ENCODE measurements around the gene APBB1IP. TPM values are rescaled to one million over a fixed set of nuclear protein-coding genes. Genes with fewer than 3 reads are reported as not detected.
A peak's percentile ranks its signal among the peaks of the same experiment; 100 is the strongest.
"Not testable (repeated sequence)": the region's sequence is repeated elsewhere in the genome, so short reads cannot be mapped to it uniquely, and the experiment has no call there.

Gene APBB1IP
- total RNA-seq, 1 donor from 2014 or later, result 43.6 TPM

GRCh38 chr10:26467639-26468038 is 29.5 kb downstream of the APBB1IP start:
- Mint-ChIP-seq H3K27me3 (ENCODE audit: insufficient read depth) (no peaks in the 10 kb centered on the region), H3K4me1 (ENCODE audit: low read depth) (peaks cover 62% of the 10 kb centered on the region), H3K4me3 (peak overlapping the region; percentile 15), H3K9me3 (peaks cover 4% of the 10 kb centered on the region), H3K27ac (peak overlapping the region; percentile 42), H3K36me3 (ENCODE audit: low read depth) (peaks cover 38% of the 10 kb centered on the region)
- DNase-seq (ENCODE audit: low spot score), result no peak
- intact Hi-C loops (cut with micrococcal nuclease), result loop anchor here (1.0 kb wide), 2 partner anchors 18 to 20 kb away; no protein-coding TSS in a partner anchor

DNA sequence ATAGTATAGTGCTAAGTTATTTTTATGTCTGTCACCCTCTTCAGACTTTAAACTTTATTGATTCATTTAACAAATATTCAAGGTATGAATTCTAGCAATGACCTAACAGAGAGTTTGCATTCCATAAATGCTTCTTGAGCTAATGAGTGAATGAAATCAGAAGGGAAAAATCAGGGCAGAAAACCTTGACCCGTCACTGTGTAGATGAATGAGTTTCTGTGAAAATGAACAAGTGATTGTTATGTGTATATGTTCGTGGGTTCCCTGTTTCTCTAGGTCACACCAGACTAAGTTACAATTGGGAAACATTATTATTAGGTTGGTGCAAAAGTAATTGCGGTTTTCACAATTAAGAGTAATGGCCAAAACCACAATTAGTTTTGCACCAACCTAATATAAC is 30.1 kb downstream of the APBB1IP start:
- DNase-seq (ENCODE audit: low spot score), result no peak
- Mint-ChIP-seq H3K4me3 (no peak overlapping the region), H3K36me3 (ENCODE audit: low read depth) (peaks cover 34% of the 10 kb centered on the region), H3K27me3 (ENCODE audit: insufficient read depth) (no peaks in the 10 kb centered on the region), H3K4me1 (ENCODE audit: low read depth) (peaks cover 64% of the 10 kb centered on the region), H3K27ac (no peak overlapping the region), H3K9me3 (no peaks in the 10 kb centered on the region)
- intact Hi-C loops (cut with micrococcal nuclease), result no loop called here

GRCh38 chr10:26468700-26469099 is 30.6 kb downstream of the APBB1IP start:
- H3K27ac Mint-ChIP-seq, result peak overlapping the region; percentile 68
- peak overlapping the region; percentile 45 for H3K4me3 Mint-ChIP-seq
- H3K9me3 Mint-ChIP-seq, result no peaks in the 10 kb centered on the region

GRCh38 chr10:26472492-26472778 is 34.3 kb downstream of the APBB1IP start:
- no peaks in the 10 kb centered on the region for H3K27me3 Mint-ChIP-seq (ENCODE audit: insufficient read depth)
- peaks cover 78% of the 10 kb centered on the region for H3K4me1 Mint-ChIP-seq (ENCODE audit: low read depth)
- intact Hi-C loops (cut with micrococcal nuclease), result no loop called here
- no peak for DNase-seq (ENCODE audit: low spot score)
- H3K4me3 Mint-ChIP-seq, result no peak overlapping the region
- H3K9me3 Mint-ChIP-seq, result no peaks in the 10 kb centered on the region
- H3K36me3 Mint-ChIP-seq (ENCODE audit: low read depth), result peaks cover 32% of the 10 kb centered on the region
- H3K27ac Mint-ChIP-seq, result peak overlapping the region; percentile 8

More at GRCh38 chr10:26468700-26469099, 30.6 kb downstream of the APBB1IP start:
- intact Hi-C loops (cut with micrococcal nuclease), result no loop called here
- H3K4me1 Mint-ChIP-seq (ENCODE audit: low read depth), result peaks cover 65% of the 10 kb centered on the region
- no peaks in the 10 kb centered on the region for H3K27me3 Mint-ChIP-seq (ENCODE audit: insufficient read depth)
- no peak for DNase-seq (ENCODE audit: low spot score)
- H3K36me3 Mint-ChIP-seq (ENCODE audit: low read depth), result peaks cover 32% of the 10 kb centered on the region

DNA sequence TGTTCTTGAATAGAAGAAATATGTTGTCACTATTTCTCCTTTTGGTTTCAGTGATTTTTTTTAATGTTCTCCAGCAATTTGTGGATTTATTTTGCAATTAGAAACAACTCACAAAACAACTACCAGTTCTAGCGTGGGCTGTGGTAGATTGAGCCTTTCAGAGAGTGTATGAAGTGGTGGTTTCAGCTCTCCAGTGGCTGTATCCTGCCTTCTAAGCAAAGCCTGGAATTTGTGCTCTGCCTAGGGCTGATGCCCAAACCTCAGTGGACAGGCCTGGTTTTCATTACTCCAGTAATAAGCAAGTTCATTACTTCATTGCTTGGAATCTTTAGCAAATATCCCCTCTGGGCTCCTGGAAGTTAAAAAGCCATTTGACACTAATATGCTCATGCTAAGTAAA is 35.9 kb downstream of the APBB1IP start:
- H3K4me3 Mint-ChIP-seq, result no peak overlapping the region
- H3K27ac Mint-ChIP-seq, result peak overlapping the region; percentile 18
- intact Hi-C loops (cut with micrococcal nuclease), result loop anchor here (2.0 kb wide), 1 partner anchor 25 kb away; no protein-coding TSS in a partner anchor

DNA sequence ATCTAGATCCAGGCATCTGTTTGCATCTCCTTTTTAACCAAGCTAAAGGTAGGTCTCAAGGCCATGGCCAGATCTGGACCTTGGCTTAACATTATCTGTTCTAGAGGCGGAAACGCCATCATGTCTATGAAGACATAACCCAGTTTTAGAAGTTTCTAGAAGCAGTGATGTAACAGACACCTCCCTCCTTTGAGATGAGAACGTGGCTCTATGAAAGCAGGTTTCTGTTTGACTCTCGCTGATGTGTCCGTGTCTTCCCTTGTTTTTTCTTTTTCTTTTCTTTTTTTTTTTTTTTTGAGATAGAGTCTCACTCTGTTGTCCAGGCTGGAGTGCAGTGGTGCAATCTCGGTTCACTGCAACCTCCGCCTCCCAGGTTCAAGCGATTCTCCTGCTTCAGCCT is 36.7 kb downstream of the APBB1IP start:
- not testable (repeated sequence) for H3K27me3 Mint-ChIP-seq (ENCODE audit: insufficient read depth); H3K9me3 Mint-ChIP-seq
- peaks cover 77% of the 10 kb centered on the region for H3K4me1 Mint-ChIP-seq (ENCODE audit: low read depth)
- DNase-seq (ENCODE audit: low spot score), result peak; percentile 31
- H3K36me3 Mint-ChIP-seq (ENCODE audit: low read depth), result peaks cover 37% of the 10 kb centered on the region
- H3K27ac Mint-ChIP-seq, result peak overlapping the region; percentile 94
- peak overlapping the region; percentile 40 for H3K4me3 Mint-ChIP-seq
- intact Hi-C loops (cut with micrococcal nuclease), result loop anchor here (1.0 to 2.0 kb wide), 2 partner anchors 12 to 26 kb away; no protein-coding TSS in a partner anchor

More for the DNA sequence above, 35.9 kb downstream of the APBB1IP start:
- Mint-ChIP-seq H3K4me1 (ENCODE audit: low read depth) (peaks cover 77% of the 10 kb centered on the region), H3K9me3 (no peaks in the 10 kb centered on the region), H3K27me3 (ENCODE audit: insufficient read depth) (no peaks in the 10 kb centered on the region), H3K36me3 (ENCODE audit: low read depth) (peaks cover 40% of the 10 kb centered on the region)
- no peak for DNase-seq (ENCODE audit: low spot score)

- Mint-ChIP-seq H3K36me3 (ENCODE audit: low read depth) (peaks cover 42% of the 10 kb centered on the region), H3K27ac (peak overlapping the region; percentile 94), H3K9me3 (no peaks in the 10 kb centered on the region), H3K4me3 (peak overlapping the region; percentile 40), H3K27me3 (ENCODE audit: insufficient read depth) (no peaks in the 10 kb centered on the region), H3K4me1 (ENCODE audit: low read depth) (peaks cover 80% of the 10 kb centered on the region)
- intact Hi-C loops (cut with micrococcal nuclease), result loop anchor here (1.0 to 2.0 kb wide), 2 partner anchors 12 to 27 kb away; no protein-coding TSS in a partner anchor
- no peak for DNase-seq (ENCODE audit: low spot score)
These were observed 37.2 kb downstream of the APBB1IP start for GRCh38 chr10:26475386-26475785.

- peaks cover 29% of the 10 kb centered on the region for H3K36me3 Mint-ChIP-seq (ENCODE audit: low read depth)
- intact Hi-C loops (cut with micrococcal nuclease), result no loop called here
- DNase-seq (ENCODE audit: low spot score), result no peak
- no peak overlapping the region for H3K4me3 Mint-ChIP-seq
- H3K27ac Mint-ChIP-seq, result no peak overlapping the region
- H3K9me3 Mint-ChIP-seq, result no peaks in the 10 kb centered on the region
- no peaks in the 10 kb centered on the region for H3K27me3 Mint-ChIP-seq (ENCODE audit: insufficient read depth)
- H3K4me1 Mint-ChIP-seq (ENCODE audit: low read depth), result peaks cover 74% of the 10 kb centered on the region
These were observed 39.4 kb downstream of the APBB1IP start for GRCh38 chr10:26477501-26477900.

DNA sequence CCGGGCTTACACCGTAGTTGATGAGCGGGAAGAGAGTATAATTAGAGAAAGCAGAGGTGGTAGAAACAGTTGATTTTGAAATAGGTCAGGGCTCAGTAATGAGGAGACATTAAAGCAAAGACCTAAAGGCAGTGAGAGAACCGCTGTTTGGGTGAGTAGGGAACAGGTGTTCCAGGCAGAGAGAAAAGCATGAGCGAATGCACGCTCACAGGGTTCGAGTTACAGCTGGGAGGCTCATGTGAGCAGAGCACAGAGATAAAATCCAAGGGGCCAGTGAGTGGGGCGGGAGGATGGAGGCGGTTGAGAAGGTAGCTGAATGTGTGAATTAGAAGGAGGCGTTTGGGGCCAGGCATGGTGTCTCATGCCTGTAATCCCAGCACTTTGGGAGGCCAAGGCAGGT is 39.9 kb downstream of the APBB1IP start:
- Mint-ChIP-seq H3K4me3 (peak overlapping the region; percentile 20), H3K27ac (peak overlapping the region; percentile 79), H3K4me1 (ENCODE audit: low read depth) (peaks cover 71% of the 10 kb centered on the region), H3K36me3 (ENCODE audit: low read depth) (peaks cover 29% of the 10 kb centered on the region), H3K27me3 (ENCODE audit: insufficient read depth) (no peaks in the 10 kb centered on the region), H3K9me3 (no peaks in the 10 kb centered on the region)
- no peak for DNase-seq (ENCODE audit: low spot score)
- intact Hi-C loops (cut with micrococcal nuclease), result no loop called here

- Mint-ChIP-seq H3K4me1 (ENCODE audit: low read depth) (peaks cover 68% of the 10 kb centered on the region), H3K27ac (peak overlapping the region; percentile 94), H3K9me3 (no peaks in the 10 kb centered on the region), H3K36me3 (ENCODE audit: low read depth) (peaks cover 29% of the 10 kb centered on the region), H3K4me3 (peak overlapping the region; percentile 73), H3K27me3 (ENCODE audit: insufficient read depth) (no peaks in the 10 kb centered on the region)
- DNase-seq (ENCODE audit: low spot score), result peak; percentile 29
- intact Hi-C loops (cut with micrococcal nuclease), result loop anchor here (1.0 kb wide), 1 partner anchor 31 kb away; no protein-coding TSS in a partner anchor
These were observed 41.8 kb downstream of the APBB1IP start for GRCh38 chr10:26479766-26480492.

GRCh38 chr10:26481315-26481692 is 43.2 kb downstream of the APBB1IP start:
- no peak for DNase-seq (ENCODE audit: low spot score)
- intact Hi-C loops (cut with micrococcal nuclease), result no loop called here
- no peak overlapping the region for H3K4me3 Mint-ChIP-seq
- peak overlapping the region; percentile 94 for H3K27ac Mint-ChIP-seq
- peaks cover 72% of the 10 kb centered on the region for H3K4me1 Mint-ChIP-seq (ENCODE audit: low read depth)
- H3K9me3 Mint-ChIP-seq, result no peaks in the 10 kb centered on the region
- H3K27me3 Mint-ChIP-seq (ENCODE audit: insufficient read depth), result no peaks in the 10 kb centered on the region
- H3K36me3 Mint-ChIP-seq (ENCODE audit: low read depth), result peaks cover 23% of the 10 kb centered on the region

DNA sequence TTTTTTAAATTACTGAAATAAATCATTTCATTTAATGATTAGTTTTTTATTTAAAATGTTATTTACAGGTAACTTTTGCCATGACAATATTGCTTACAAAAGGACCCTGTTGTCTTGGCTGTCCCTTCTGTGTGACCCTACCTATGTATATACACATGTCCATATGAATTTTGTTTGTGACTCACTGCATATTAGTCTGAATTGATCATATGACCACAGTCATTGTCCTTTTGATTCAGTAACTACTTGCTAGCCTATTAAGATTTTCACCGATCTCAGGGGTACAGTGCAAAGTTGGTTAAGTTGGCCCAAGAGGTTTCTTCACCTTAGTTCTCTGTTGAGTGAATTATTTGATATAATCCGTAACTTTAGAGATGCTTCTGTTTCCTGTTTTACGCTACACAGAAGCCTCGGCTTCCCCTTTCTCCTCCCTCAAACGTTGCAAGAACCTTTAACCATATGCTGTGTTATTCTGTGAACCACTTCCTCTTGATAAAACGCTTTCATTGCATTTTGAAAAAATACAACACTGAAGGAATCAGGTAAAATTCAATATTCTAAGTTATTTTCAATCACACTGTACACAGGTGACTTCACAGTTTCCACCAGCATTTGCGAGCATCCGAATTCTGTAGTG is 43.9 kb downstream of the APBB1IP start:
- Mint-ChIP-seq H3K9me3 (no peaks in the 10 kb centered on the region), H3K27me3 (ENCODE audit: insufficient read depth) (no peaks in the 10 kb centered on the region), H3K4me3 (peak overlapping the region; percentile 82), H3K27ac (peak overlapping the region; percentile 94), H3K36me3 (ENCODE audit: low read depth) (peaks cover 21% of the 10 kb centered on the region), H3K4me1 (ENCODE audit: low read depth) (peaks cover 78% of the 10 kb centered on the region)
- DNase-seq (ENCODE audit: low spot score), result peak; percentile 34
- intact Hi-C loops (cut with micrococcal nuclease), result no loop called here

DNA sequence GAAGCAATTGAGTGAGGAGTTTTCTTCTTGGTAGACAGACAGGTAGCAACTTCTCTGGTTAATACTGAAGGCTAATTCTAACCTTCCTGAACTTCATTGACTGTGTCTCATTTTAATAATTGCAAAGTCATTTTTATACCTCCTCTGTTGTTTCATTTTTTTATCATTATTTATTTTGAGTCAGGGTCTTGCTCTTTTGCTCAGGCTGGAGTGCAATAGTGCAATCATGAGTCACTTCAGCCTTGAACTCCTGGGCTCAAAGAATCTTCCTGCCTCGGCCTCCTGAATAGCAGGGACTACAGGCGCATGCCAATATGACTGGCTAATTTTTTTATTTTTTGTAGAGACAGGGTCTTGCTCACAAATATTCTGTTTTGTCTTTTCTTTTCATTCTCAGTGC is 45.4 kb downstream of the APBB1IP start:
- Mint-ChIP-seq H3K27ac (peak overlapping the region; percentile 35), H3K4me3 (no peak overlapping the region), H3K27me3 (ENCODE audit: insufficient read depth) (no peaks in the 10 kb centered on the region), H3K4me1 (ENCODE audit: low read depth) (peaks cover 78% of the 10 kb centered on the region), H3K36me3 (ENCODE audit: low read depth) (peaks cover 8% of the 10 kb centered on the region), H3K9me3 (no peaks in the 10 kb centered on the region)
- no peak for DNase-seq (ENCODE audit: low spot score)
- intact Hi-C loops (cut with micrococcal nuclease), result no loop called here
